Cerebellar cortex (tissue), 1 donor: ENCODE data around the gene LTBP4.
"Not testable (repeated sequence)": the region's sequence is repeated elsewhere in the genome, so short reads cannot be mapped to it uniquely, and the experiment has no call there.

Source experiments
- DNase-seq: peaks from one replicate; pipeline ENCODE4 v3.0.0-alpha.2; 2015; ENCODE audit warnings: low spot score

Gene LTBP4

DNA sequence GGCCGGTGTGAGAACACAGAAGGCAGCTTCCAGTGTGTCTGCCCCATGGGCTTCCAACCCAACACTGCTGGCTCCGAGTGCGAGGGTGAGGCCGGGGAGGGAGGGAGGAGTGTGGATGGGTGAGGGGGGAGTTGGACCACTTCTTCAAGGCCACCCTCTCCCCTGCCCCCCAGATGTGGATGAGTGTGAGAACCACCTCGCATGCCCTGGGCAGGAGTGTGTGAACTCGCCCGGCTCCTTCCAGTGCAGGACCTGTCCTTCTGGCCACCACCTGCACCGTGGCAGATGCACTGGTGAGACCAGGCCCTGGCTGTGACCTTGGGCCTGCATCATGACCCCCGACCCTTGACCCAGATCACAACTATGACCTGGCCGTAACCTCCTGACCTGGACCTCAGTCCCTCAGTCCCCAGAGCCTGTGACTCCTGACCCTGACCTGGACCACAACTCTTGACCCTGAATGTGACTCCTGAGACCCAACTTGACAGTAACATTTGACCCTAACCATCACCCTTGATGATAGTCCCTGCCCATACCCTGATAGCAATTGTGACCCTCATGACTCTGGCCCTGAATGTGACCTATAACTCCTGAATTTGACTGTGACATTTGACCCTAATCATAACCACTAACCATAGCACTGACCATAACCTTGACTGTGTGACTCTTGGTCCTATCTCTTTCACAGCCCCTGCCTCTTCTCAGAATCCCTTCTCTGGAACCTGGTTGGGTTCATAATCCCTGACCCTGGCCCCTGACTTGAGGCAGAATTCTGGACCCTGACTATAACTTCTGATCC, 10.9 kb downstream of the LTBP4 start:
- no peak for DNase-seq

DNA sequence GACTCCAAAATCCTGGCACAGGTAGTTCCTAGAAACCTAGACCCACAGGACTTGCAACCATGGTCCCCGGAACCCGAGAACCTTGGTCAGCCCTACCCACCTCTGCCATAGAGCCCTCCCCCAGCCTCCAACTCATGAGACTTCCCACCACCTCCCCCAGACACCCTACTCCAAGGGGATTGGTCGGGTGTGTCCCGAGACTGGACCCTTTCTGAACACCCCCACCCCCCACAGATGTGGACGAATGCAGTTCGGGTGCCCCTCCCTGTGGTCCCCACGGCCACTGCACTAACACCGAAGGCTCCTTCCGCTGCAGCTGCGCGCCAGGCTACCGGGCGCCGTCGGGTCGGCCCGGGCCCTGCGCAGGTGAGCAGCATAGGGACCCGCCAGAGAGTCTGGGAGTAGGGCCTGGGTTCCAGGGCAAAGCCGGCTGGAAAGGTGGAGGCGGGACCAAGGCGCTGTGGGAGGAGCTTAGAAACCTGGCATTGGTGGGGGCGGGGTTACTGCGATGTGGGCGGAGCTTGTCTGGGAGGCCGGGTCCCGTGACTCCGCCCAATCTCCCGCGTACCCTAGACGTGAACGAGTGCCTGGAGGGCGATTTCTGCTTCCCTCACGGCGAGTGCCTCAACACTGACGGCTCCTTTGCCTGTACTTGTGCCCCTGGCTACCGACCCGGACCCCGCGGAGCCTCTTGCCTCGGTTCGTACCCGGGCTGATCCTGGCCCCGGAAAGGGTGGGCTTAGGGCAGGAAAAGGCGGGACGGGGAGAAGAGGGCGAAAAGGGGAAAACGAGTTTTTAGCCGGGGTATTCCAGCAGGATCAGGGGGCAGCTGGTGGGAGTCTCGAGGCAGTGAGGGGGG, 11.9 kb downstream of the LTBP4 start:
- no peak for DNase-seq

DNA sequence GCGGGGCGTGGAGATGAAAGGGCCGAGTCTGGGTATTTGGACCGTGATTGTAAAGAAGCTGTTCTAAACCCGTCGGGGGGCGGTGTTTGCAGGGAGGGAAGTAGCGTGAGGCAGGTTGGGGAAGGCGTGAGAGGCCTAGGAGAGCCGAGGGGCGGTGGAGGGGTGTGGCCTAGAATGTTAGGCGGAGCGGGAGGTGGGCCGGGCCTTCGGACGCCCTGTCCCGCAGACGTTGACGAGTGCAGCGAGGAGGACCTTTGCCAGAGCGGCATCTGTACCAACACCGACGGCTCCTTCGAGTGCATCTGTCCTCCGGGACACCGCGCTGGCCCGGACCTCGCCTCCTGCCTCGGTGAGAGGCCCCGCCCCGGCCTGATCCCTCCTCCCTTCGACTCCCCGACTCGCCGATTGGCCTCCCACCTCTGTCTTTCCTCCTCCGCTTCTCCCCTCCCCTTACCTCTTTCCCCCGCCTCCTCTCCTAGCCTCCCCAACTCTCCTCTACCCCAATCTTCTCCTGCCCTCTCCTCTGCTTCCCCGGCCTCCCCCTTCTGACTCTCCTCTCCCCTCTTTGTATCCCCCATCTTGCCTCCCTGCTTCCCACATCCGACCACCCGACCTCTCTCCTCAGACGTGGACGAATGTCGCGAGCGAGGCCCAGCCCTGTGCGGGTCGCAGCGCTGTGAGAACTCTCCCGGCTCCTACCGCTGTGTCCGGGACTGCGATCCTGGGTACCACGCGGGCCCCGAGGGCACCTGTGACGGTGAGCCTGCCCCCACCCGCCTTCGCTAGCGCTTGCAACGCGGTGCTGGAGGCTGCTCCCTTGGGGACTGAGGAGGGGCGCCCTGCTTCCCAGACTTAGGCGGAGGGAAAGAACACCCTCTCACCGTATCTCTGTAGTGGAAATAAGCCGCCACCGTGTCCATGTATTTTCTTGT, 12.8 kb downstream of the LTBP4 start:
- no peak for DNase-seq

DNA sequence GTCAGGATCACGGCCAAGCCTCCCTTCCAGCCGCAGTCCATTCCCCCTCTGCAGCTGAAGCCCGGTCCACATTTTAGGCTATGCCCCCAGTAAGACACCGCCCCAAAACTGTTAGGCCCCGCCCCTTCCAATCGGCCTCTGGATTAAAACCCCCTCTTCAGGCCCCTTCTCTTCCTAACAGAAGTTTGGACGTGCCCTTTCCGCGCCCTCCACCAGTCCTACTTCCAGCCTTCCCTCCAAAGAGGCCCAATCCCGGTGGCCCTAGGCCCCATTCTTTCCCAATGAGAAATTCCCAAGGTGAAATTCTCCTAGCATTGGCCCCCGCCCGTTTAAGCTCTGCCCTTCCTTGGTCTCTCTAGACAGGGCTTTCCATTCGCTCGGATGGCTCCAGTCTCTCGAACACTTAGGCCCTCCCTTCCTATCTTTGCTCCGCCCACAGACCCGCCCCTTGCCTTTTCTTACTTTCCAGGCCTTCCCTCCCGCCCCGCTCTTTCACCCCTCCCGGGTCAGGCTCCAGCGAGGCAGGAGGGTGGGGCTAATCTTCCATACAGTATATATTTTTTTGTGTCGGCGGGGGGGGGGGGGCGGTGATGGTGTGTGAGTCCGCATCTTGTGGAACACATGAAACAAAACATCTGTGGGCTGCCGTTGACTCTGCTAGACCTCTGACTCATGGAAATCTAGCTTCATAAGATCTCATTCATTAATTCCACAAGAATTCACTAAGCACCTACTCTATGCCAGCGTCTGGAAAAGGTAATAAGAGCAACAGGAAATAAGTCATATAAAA, 13.6 kb downstream of the LTBP4 start:
- no peak for DNase-seq

DNA sequence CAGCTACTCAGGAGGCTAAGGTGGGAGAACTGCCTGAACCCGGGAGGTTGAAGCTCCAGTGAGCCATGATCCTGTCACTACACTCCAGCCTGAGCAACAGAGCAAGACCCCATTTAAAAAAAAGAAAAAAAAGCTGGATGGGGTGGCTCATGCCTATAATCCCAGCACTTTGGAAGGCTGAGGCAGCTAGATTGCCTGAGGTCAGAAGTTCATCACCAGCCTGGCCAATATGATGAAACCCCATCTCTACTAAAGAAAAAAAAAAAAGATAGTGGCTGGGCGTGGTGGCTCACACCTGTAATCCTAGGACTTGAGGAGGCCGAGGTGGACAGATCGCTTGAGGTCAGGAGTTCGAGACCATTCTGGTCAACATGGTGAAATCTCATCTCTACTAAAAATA, 15.0 kb downstream of the LTBP4 start:
- no peak for DNase-seq

DNA sequence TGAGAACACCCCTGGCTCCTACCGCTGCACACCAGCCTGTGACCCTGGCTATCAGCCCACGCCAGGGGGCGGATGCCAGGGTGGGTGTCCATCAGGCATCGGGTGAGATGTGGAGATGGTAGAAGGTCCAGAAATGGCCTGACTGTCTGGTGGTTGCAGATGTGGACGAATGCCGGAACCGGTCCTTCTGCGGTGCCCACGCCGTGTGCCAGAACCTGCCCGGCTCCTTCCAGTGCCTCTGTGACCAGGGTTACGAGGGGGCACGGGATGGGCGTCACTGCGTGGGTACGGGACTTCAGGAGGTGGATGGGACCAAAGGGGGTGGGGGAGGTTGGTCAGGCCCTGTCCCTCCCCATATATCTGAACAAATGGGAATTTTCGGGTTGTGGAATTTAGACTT, 15.8 kb downstream of the LTBP4 start:
- DNase-seq, result no peak

DNA sequence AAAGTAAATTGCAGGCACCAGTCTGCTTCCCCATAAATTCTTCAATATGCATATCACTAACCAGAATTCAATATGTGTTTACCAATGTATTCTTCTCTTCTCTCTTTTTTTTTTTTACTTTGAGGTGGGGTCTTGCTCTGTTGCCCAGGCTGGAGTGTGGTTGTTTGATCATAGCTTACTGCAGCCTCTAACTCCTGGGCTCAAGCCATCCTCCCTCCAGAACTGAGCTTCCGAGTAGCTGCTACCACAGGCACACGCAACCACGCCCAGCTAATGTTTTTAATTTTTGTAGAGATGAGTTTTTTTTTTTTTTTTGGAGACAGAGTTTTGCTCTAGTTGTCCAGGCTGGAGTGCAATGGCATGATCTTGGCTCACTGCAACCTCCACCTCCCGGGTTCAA, 16.8 kb downstream of the LTBP4 start:
- no peak for DNase-seq

DNA sequence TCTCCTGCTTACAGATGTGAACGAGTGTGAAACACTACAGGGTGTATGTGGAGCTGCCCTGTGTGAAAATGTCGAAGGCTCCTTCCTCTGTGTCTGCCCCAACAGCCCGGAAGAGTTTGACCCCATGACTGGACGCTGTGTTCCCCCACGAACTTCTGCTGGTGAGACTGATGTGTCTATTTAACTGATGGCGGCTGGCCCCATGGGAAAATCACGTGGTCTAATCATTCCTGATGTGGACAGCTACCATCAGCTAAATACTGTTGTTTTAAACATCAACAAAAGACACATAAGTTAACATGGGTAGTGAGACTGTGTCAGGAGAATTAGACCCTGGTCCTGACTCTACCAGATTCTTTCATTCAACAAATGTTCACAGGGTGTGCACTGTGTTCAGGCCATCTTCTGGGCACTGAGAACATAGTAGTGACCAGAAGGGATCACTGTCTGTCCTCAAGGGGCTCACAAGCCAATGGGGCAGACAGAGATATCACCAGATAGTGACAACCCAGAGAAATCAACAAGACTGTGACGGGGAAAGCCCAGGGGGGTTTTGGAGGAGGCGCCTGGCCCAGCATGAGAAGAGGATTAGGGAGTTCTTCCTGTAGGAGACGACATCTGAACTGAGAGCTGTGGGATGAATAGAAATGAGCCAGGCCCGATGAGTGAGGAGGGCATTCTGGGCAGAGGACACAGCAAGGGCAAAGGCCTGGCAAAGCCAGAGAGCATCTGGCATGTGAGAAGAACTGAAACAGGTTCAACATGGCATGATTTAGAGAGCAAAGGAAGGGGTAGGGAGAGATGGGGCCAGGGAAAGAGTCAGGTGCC, 18.4 kb downstream of the LTBP4 start:
- no peak for DNase-seq

DNA sequence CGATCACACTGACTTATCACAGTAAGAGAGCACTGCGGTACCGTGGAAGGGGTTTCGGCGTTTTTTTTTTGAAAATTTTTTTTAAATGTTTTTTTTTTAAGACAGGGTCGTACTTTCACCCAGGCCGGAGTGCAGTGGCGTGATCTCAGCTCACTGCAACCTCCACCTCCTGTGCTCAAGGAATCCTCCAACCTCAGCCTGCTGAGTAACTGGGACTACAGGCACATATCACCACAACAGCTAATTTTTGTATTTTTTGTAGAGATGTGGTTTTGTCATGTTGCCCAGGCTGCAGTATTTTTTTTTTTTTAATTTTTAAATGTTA, 19.0 kb downstream of the LTBP4 start:
- no peak for DNase-seq

DNA sequence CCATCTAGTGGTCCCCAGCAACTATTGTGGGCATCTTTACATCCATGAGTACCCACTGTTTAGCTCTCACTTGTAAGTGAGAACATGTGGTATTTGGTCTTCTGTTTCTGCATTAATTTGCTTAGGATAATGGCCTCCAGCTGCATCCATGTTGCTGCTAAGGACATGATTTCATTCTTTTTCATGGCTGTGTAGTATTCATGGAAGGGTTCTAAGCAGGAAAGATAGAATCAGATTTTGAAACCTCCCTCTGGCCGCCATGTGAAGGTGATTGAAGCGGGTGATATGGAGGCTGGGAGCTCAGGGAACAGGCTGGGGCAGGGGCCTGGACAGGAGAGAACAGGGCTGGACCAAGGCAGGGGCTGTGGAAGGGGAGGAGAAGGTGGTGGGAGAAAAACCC, 20.1 kb downstream of the LTBP4 start:
- DNase-seq, result no peak

DNA sequence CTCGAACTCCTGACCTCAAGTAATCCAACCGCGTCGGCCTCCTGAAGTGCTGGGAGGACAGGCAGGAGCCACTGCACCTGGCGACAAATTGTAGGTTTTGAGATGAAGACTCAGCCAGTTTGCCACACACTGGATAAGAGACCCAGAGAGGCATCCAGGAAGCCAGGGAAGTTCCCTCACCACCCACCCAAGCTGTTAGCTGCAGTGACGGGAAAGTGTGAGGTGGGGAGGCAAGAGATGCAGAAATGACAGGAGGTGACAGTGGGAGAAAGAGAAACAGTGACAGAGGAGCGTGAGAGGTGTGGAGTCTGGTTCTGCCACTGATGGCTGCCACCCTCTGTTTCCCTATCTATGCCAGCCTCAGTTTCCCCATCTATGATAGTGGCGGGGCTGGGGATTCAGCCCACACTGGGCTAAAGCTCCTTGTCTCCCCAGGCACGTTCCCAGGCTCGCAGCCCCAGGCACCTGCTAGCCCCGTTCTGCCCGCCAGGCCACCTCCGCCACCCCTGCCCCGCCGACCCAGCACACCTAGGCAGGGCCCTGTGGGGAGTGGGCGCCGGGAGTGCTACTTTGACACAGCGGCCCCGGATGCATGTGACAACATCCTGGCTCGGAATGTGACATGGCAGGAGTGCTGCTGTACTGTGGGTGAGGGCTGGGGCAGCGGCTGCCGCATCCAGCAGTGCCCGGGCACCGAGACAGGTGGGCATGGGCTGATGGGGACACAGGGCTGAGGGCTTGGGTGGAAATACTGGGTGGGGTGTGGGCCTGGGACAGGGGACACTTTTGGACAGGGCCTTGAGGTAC, 21.0 kb downstream of the LTBP4 start:
- DNase-seq, result no peak

DNA sequence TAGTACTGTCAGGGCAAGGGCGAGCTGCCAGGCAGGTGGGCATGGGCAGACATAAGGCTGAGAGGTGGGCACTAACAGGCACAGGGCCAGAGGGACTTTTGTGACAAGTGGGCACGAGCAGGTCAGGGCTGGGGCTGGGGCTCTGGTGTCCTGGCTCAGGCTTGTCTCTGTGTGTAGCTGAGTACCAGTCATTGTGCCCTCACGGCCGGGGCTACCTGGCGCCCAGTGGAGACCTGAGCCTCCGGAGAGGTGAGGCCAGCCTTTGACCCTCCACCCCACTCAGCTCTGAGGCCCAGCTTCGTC, 21.6 kb downstream of the LTBP4 start:
- no peak for DNase-seq

DNA sequence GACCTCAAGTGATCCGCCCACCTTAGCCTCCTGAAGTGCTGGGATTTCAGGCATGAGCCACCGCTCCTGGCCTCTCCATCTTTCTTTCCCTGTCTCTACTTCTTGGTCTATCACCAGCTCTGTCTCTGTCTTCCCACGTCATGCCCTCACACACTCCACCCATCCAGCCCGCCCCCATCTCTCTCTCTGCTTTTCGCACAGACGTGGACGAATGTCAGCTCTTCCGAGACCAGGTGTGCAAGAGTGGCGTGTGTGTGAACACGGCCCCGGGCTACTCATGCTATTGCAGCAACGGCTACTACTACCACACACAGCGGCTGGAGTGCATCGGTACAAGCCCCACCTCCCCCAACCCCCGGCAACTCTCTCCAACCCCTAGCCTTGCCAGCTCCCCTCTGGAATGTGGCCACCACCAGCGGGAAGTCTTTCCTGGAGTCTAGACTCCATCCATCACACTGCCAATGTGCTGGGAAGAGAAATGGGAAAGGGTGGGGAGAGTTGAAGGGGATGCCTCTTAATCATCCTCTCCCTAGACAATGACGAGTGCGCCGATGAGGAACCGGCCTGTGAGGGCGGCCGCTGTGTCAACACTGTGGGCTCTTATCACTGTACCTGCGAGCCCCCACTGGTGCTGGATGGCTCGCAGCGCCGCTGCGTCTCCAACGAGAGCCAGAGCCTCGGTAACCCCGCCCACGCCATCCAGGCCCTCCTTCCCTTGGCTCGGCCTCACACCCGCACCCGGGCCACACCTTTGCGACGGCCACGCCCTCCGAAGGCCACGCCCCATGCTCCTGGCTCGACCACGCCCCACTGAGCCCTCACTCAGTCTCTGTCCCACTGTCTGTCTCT, 22.5 kb downstream of the LTBP4 start:
- peak; percentile 29 for DNase-seq

DNA sequence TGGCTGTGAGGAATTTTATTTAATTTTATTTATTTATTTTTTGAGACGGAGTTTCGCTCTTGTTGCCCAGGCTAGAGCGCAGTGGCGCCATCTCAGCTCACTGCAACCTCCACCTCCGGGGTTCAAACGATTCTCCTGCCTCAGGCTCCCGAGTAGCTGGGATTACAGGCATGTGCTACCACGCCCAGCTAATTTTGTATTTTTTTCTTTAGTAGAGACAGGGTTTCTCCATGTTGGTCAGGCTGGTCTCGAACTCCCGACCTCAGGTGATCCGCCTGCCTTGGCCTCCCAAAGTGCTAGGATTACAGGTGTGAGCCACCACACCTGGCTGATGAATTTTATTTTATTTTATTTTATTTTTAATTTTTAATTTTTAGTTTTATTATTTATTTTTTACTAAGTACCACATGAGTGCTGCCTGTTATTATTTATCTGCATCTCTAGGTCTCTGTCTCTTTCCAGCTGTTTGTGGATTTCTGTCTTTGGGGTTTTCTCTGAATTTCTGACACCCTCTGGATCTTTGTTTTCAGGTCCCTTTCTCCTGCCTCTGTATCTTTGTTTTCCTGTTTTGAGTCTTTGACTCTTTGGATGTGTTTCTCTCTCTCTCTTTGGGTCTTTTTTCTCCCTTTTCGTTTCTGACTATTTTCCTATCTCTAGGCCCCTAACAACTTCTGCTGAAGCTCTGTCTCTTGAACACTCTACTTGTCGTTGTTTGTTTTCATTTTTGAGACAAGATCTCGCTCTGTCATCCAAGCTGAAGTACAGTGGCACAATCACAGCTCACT, 23.4 kb downstream of the LTBP4 start:
- DNase-seq, result not testable (repeated sequence)

DNA sequence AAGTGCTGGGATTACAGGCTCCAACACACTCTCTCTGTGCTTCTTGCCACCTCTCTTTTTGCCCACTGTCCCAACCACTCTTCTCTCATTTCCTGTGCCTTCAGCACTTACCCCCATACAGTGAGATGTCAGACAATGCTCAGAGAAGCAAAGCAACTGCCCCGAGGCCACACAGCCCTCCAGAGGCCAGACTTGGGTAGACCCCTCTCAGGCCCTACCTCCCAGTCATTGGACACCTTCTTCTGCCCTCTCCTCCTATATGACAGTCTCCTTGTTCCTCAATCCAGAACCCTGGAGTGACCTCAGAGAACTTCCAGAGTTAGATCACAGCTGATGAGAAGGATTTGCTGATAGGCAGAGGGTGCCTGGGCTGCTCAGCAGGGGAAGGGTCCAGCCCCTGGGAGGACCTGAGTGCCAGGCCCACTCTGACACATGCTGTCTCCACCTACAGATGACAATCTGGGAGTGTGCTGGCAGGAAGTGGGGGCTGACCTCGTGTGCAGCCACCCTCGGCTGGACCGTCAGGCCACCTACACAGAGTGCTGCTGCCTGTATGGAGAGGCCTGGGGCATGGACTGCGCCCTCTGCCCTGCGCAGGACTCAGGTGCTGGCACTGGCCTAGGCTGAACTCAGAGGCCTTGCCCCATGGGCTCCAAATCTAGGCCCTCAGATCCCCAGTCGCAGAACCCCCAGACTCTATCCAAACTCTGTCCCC, 24.4 kb downstream of the LTBP4 start:
- DNase-seq, result no peak

DNA sequence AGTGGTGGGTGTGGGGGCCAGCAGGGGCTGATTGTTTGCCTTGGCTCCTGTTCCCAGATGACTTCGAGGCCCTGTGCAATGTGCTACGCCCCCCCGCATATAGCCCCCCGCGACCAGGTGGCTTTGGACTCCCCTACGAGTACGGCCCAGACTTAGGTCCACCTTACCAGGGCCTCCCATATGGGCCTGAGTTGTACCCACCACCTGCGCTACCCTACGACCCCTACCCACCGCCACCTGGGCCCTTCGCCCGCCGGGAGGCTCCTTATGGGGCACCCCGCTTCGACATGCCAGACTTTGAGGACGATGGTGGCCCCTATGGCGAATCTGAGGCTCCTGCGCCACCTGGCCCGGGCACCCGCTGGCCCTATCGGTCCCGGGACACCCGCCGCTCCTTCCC, 25.7 kb downstream of the LTBP4 start:
- no peak for DNase-seq

DNA sequence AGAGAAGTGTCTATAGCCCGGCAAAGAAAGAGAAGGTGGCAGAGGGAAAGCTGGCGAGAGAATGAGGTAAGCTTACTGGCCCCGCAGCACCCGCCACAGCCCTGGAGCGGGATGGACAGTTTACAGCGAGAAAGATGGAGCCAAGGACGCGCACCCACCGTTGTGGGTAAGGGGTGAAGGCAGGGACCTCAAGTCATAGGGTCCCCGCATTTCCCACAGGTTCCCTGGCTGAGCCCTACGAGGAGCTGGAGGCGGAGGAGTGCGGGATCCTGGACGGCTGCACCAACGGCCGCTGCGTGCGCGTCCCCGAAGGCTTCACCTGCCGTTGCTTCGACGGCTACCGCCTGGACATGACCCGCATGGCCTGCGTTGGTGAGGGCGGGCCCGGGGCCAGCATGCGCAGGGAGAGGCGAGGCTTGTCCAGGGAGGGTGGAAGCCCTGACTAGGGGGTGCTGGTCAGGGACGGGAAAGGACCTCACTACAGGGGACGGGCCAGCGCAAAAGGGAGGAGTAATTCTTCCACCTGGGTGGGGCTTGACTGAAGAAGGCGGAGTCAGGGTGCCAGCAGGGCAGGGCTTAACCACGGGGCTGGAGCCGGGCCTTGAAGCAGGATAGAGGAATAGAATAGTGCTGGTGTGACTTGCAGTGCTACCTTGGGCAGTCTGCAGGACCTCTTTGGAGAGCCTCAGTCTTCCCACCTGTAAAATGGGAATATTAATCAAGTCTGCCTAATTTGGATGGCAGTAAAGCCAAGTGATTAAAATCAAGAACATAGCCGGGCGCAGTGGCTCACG, 26.5 kb downstream of the LTBP4 start:
- no peak for DNase-seq
